Anterior cingulate cortex (tissue), 58 donors: Measurements from ENCODE around the gene C1orf105.

Experiments used
- DNase-seq, 58 donors: peaks; one replicate each; lab custom pipeline; 2025; lab: John Stamatoyannopoulos, UW

C1orf105 gene

DNA sequence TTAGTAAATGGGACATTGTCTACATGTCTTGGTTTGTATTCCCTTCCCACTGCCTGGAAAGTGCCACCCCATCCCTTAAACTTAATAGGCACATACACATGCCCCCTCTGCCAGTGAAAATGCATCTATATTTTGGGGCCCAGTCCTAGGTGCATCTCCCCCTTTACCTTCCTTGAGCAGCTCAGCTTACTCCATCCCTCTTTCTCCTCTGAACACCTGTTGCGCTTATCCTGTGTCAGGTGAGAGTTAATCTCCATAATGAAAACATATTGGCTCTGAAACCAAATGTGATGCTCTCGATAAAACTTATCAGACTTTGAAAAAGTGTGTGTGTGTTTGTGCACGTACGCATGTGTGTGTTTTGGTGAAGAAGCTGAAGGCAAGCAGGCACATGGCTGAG, 97.1 kb downstream of the C1orf105 start:
- DNase-seq: no peak
